Measurements from ENCODE around the gene CTPS2.
"Not testable (repeated sequence)": the region's sequence is repeated elsewhere in the genome, so short reads cannot be mapped to it uniquely, and the experiment has no call there.

CTPS2 gene

DNA sequence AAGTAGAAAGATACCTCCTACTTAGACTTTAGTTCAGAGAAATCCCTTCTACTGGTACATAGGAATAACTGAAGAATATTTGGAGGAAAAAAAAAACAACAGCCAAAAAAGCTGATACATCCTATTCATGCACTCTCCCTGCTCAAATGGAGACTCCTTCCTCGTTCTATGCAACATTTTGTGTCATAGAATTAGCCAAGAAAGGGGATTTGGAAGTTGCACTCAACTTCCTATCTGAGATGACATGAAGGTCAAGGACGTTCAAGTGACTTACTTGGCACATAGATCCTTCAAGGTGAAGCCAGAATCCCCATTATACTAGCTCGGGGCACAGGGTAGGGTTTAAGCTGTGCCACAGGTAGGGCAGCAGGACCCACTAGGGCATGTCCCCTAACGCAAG is 118.7 kb downstream of the CTPS2 start:
- DNase-seq: no peak

- DNase-seq: no peak
These were observed 120.2 kb downstream of the CTPS2 start for GRCh38 chrX:16592194-16592770.

GRCh38 chrX:16589826-16590225 is 122.6 kb downstream of the CTPS2 start:
- DNase-seq: no peak

DNA sequence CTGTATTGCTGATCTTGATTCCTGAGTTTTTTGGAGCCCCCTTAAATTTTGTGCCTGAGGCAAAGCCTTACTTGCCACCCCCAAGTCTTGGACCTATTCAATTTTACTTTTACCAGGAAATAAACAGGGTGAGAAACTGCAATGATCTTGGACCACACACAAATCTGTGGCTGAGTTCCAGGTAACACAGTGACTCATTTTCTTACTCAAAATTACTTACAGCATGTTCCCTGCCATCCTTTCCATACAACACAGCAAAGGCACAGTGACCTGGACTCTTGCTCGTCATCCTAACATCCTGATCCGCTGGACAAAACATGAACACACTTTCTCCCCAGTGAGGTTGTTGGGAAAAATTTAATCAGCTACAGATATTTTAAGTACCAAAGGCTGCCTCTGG is 123.3 kb downstream of the CTPS2 start:
- no peak for DNase-seq

GRCh38 chrX:16588266-16588665 is 124.2 kb downstream of the CTPS2 start:
- DNase-seq: no peak

DNA sequence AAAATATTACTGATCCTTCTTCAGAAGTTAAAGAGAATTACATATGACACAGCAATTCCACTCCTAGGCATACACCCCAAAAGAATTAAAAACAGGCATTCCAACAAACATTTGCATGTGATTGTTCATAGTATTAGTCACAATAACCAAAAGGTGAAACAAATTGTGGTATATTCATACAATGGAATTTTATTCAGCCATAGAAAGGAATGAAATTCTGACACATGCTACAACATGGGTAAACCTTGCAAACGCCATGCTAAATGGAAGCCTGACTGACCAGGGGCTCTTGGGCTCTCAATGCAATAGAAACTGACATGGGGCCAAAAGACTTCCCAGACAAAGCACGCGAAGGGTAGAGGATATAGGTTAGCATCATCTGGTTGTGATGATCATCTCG is 124.6 kb downstream of the CTPS2 start:
- no peak for DNase-seq

GRCh38 chrX:16586377-16587112 is 125.9 kb downstream of the CTPS2 start:
- no peak for DNase-seq

GRCh38 chrX:16585486-16586376 is 126.7 kb downstream of the CTPS2 start:
- no peak for DNase-seq

GRCh38 chrX:16580004-16580797 is 132.3 kb downstream of the CTPS2 start:
- DNase-seq: not testable (repeated sequence)

- no peak for DNase-seq
These were observed 133.0 kb downstream of the CTPS2 start for GRCh38 chrX:16579517-16579916.

GRCh38 chrX:16578218-16578617 is 134.3 kb downstream of the CTPS2 start:
- no peak for DNase-seq

DNA sequence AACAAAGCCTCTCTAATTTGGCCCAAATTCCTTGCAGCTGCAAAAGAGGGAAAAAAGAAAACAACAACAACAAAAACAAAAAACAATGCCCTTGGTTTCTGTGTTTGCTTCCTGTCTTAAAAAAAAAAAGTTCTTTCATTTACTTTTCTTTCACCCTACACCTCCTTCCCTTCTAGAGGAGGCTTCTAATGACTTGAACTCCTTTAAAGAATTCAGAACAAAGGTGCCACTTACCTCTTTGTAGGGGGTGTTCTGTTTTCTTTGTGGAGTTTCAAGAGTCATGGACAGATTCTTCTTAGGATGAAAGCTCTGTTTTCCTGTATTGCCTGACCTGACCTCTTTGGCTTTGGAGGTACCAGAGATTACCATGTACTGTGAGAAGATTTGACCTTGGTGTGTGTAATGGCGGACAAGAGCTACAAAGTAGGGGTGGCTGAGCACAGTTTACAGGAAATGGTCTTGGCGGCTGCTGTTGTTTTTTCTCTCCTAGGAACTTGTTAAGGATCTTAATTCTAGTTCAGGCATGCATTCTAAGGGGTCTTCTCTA is 134.9 kb downstream of the CTPS2 start:
- DNase-seq: no peak

DNA sequence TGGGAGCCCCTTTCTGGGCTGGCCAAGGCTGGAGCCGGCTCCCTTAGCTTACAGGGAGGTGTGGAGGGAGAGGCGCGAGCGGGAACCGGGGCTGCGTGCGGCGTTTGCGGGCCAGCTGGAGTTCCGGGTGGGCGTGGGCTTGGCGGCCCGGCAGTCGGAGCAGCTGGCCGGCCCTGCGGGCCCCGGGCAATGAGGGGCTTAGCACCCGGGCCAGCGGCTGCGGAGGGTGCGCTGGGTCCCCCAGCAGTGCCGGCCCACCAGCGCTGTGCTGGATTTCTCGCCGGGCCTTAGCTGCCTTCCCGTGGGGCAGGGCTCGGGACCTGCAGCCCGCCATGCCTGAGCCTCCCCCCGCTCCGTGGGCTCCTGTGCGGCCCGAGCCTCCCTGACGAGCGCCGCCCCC is 137.1 kb downstream of the CTPS2 start:
- DNase-seq: not testable (repeated sequence)

- no peak for DNase-seq
These were observed 138.7 kb downstream of the CTPS2 start for GRCh38 chrX:16573781-16574180.

GRCh38 chrX:16567681-16568080 is 144.8 kb downstream of the CTPS2 start:
- DNase-seq: no peak

DNA sequence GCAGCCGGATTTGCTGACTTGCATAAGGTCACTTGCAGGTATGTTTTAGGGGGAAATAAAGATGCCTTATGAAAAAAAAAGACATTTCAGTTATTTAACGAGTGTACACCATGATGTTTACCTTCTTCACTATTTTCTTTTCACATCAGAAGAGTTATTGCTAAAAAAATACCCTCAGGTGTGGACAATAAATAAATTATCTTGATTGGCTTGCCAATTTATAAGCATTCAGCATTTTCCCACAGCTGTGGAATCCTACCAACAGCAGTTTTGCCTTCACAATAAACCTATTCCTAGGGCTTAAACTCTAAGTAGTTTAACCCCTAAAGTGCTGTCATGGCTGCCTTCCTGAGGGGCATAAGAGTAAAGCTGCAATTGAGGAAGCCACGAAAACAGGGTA is 145.9 kb downstream of the CTPS2 start:
- no peak for DNase-seq

DNA sequence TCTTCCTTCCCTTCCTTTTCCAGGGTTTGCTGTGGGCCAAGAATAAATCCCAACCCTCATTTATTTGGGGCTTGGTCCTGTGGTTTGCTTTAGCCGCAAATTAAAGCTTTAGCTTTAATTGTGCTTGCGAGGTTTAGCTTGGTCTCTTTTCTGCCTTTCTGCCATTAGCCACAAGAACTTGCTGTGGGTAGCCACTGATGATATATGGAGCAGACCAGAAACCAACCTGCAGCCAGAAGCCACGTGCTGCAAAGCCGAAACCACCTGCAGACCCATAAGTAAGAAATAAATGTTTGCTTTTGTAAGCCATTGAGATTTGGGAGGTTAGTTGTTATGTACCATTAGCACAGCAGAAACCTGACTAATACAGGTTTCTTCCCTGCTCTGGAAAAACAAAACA is 152.3 kb downstream of the CTPS2 start:
- DNase-seq: no peak

DNA sequence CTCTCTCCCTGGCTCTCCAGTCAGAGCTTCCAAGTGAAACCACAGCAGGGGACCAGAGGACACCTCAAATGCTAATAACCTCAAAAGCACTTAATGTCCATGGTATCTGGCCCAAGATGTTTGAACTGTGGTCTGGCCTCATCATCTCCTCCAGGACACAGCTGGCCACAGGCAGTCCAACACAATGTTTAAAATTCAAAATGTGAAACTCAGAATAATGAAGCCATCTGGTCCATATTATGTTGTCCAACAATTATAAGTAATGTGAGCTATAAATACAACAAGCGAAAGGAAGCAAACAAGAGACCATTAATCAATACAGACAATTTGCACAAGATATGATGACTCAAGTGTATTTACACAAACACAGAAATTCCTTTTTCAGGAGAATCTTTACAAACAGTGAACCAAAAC is 153.3 kb downstream of the CTPS2 start:
- no peak for DNase-seq

DNA sequence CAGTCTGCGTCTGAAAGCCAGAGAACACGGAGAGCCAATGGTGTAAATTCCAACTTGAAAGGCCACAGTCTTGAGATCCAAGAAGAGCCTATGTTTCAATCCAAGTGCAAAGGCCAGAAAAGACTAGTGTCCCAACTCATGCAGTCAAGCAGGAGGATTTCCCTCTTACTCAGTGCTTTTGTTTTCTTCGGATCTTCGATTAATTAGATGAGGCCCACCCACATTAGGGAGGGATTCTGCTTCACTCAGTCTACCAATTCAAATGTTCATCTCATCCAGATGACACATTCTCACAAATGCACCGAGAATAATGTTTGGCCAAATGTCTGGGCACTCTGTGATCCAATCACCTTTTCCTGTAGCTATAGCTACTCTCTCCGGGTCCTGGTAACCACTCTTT is 154.0 kb downstream of the CTPS2 start:
- DNase-seq: no peak

DNA sequence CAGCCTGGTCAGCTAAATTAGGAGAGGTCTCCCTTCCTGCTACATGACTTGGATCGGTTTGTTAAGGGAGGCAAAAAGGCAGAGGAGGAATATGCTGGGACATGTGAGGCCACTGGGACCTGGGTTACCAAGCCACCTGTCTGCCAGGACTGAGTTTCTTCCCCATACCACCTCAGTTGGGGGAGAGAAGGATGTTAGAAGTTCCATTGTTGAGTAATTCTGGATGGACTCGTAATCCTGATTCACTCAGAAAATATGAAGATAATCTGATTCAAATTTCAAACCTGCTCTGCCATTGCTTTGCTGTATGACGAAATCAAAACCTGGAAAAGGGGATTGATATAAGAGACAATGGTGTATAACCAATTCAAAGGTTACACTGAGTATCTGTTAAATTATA is 159.9 kb downstream of the CTPS2 start:
- no peak for DNase-seq

- no peak for DNase-seq
These were observed 164.8 kb downstream of the CTPS2 start for GRCh38 chrX:16547644-16548043.

- DNase-seq: no peak
These were observed 167.5 kb downstream of the CTPS2 start for GRCh38 chrX:16544969-16545368.
